Spleen (tissue), 11 donors: ENCODE data around the gene SPATA6L. TPM values are rescaled to one million over a fixed set of nuclear protein-coding genes. Genes with fewer than 3 reads are reported as not detected.

Source experiments
- DNase-seq: peaks from one replicate; pipeline ENCODE4 v3.0.0-alpha.2; 2020
- H3K27ac ChIP-seq, 8 donors: fragments of 200-600 bp; sonication (generic) in 7 of 8; 1 replicate in 4 of 8; 2 replicates in 4 of 8; pipeline versions ENCODE4 v1.5.0 to v1.8.0; 2016 to 2021; ENCODE audit warnings: inconsistent platforms in 4 of 8, mild to moderate bottlenecking in 4 of 8, moderate library complexity in 1 of 8
- H3K27me3 ChIP-seq, 7 donors: fragments of 200-600 bp; sonication (generic) in 6 of 7; replicated peaks in 1 of 7; 1 replicate in 4 of 7; 2 replicates in 3 of 7; pipeline versions ENCODE4 v1.5.0 to v1.8.0; 2016 to 2021; ENCODE audit warnings: inconsistent platforms in 3 of 7, mild to moderate bottlenecking in 1 of 7
- H3K36me3 ChIP-seq, 6 donors: fragments of 200-600 bp; sonication (generic) in 5 of 6; 1 replicate in 4 of 6; 2 replicates in 2 of 6; pipeline versions ENCODE4 v1.5.0 to v1.8.0; 2016 to 2021; ENCODE audit warnings: inconsistent platforms in 2 of 6
- H3K4me1 ChIP-seq, 6 donors: fragments of 200-600 bp; sonication (generic) in 5 of 6; 1 replicate in 3 of 6; 2 replicates in 3 of 6; pipeline versions ENCODE4 v1.5.0 to v1.8.0; 2016 to 2021; ENCODE audit warnings: inconsistent platforms in 3 of 6
- H3K4me3 ChIP-seq, 8 donors: fragments of 200-600 bp; sonication (generic) in 7 of 8; 1 replicate in 4 of 8; 2 replicates in 4 of 8; pipeline versions ENCODE4 v1.5.0 to v1.8.0; 2016 to 2021; ENCODE audit warnings: inconsistent platforms in 4 of 8, mild to moderate bottlenecking in 4 of 8, moderate library complexity in 2 of 8
- H3K9me3 ChIP-seq, 8 donors: fragments of 200-600 bp; sonication (generic) in 7 of 8; 1 replicate in 4 of 8; 2 replicates in 4 of 8; pipeline versions ENCODE4 v1.5.0 to v1.8.0; 2016 to 2021; ENCODE audit warnings: inconsistent platforms in 4 of 8
- CTCF ChIP-seq, 11 experiments: fragments of 200-600 bp in 7 of 11; fragments of 450-650 bp in 4 of 11; sonication (generic) in 4 of 11; IDR thresholded peaks in 8 of 11; conservative IDR thresholded peaks in 3 of 11; 1 replicate in 7 of 11; 2 replicates in 4 of 11; pipeline versions ENCODE4 v1.4.0 to v1.8.0; 2016 to 2021; ENCODE audit warnings: antibody characterized with exemption in 11 of 11, inconsistent platforms in 4 of 11, mild to moderate bottlenecking in 1 of 11
- POLR2A ChIP-seq, 3 donors: fragments of 450-650 bp; IDR thresholded peaks; one replicate each; pipeline ENCODE4 v1.5.1; 2017; ENCODE audit warnings: antibody characterized with exemption in 3 of 3, mild to moderate bottlenecking in 1 of 3
- POLR2AphosphoS5 ChIP-seq, 3 donors: sonication (generic); formaldehyde crosslinking; IDR thresholded peaks; one replicate each; pipeline ENCODE4 v1.5.1; 2017; ENCODE audit warnings: antibody characterized with exemption in 3 of 3
- WGBS, 5 donors: extraction: QIAGEN DNeasy Blood & Tissue Kit in 3 of 5; methylation state at CpG; one replicate each; pipeline versions ENCODE4 v1.1.5 to v1.1.7; 2013 to 2018; 5-methylcytosine and 5-hydroxymethylcytosine counted together
- intact Hi-C: fragments of 100-400 bp; cut with DNase I; formaldehyde crosslinking; loops from one replicate; pipeline ENCODE4 v1.15.0; 2023; ENCODE audit warnings: low total_unique reads
- polyA plus RNA-seq, 3 donors: library from polyadenylated mRNA; stranded (reverse); fragments of 200-250 nt; gene quantifications; one replicate each; pipeline ENCODE4 v1.2.1, GENCODE V29; 2013
- total RNA-seq, 7 donors: library from RNA; depleted of rRNA in 3 of 7; stranded (reverse); fragments of >200 nt in 3 of 7; fragmentation: NEBNext Ultra II Directional in 4 of 7; extraction: Animal tissue kit (Norgen Biotek cat#: 25700) in 4 of 7; gene quantifications; one replicate each; pipeline versions ENCODE4 v1.1.0 to v1.2.1, GENCODE V29; 2016 to 2021
- donor health status: healthy with polysubstance abuse.
- donor health status: DM: no; HTN: no; CAD: no; lungs with moderate emphysema.
- donor health status: DM: no; HTN: no; CAD: no.
- donor health status: Bipolar disorder and iron deficiency.
- donor health status: healthy.
- donor health status: DM: no; HTN: no; CAD: no.
- donor health status: DM: yes; HTN: yes; CAD: no.

The SPATA6L gene
- total and polyA plus RNA-seq, 10 donors: 0.32 to 5.7 (median 1.1) TPM

GRCh38 chr9:4665357-4665756, 923 bp downstream of the SPATA6L start:
- H3K4me1 ChIP-seq: peaks cover 27 to 61% (median 51%) of the 10 kb centered on the region in 6 donors
- 79 to 91% (median 88%) methylated on average over 2 of the region's 2 CpGs for WGBS, 5 donors
- H3K36me3 ChIP-seq: no peaks in the 10 kb centered on the region
- DNase-seq: no peak
- peak overlapping the region in 2 of 8 donors; percentile 8 to 21 for H3K27ac ChIP-seq
- H3K4me3 ChIP-seq: peak overlapping the region in 1 of 8 donors; percentile 68
- intact Hi-C loops: loop anchor here (10.0 kb wide), 1 partner anchor 319 kb away; the partner anchor contains the start of gene JAK2
- no peaks in the 10 kb centered on the region for H3K9me3 ChIP-seq
- peaks cover 0 to 9% (median 0%) of the 10 kb centered on the region in 7 donors for H3K27me3 ChIP-seq
- no peak for TF ChIP-seq POLR2A (IDR thresholded peaks at IDR 0.05)
- no peak for TF ChIP-seq CTCF (IDR thresholded peaks at IDR 0.05 in 8 of 11, conservative IDR thresholded peaks at IDR 0.05 in 3 of 11)
- no peak for TF ChIP-seq POLR2AphosphoS5 (IDR thresholded peaks at IDR 0.05)

- H3K27ac ChIP-seq: peak overlapping the region in 1 of 8 donors; percentile 21
- 86 to 96% (median 92%) methylated on average over 3 of the region's 3 CpGs for WGBS, 5 donors
- H3K4me1 ChIP-seq: peaks cover 27 to 61% (median 51%) of the 10 kb centered on the region in 6 donors
- no peak for TF ChIP-seq POLR2AphosphoS5 (IDR thresholded peaks at IDR 0.05)
- no peak for TF ChIP-seq CTCF (IDR thresholded peaks at IDR 0.05 in 8 of 11, conservative IDR thresholded peaks at IDR 0.05 in 3 of 11)
- no peak for TF ChIP-seq POLR2A (IDR thresholded peaks at IDR 0.05)
- no peaks in the 10 kb centered on the region for H3K36me3 ChIP-seq
- no peak for DNase-seq
- peaks cover 0 to 1% (median 0%) of the 10 kb centered on the region in 7 donors for H3K27me3 ChIP-seq
- intact Hi-C loops: loop anchor here (10.0 kb wide), 1 partner anchor 321 kb away; the partner anchor contains the start of gene JAK2
- peak overlapping the region in 2 of 8 donors; percentile 16 to 71 for H3K4me3 ChIP-seq
- H3K9me3 ChIP-seq: no peaks in the 10 kb centered on the region
Observed at GRCh38 chr9:4663956-4664355, 2.3 kb downstream of the SPATA6L start.

GRCh38 chr9:4662989-4663792, 3.1 kb downstream of the SPATA6L start:
- Histone ChIP-seq H3K27ac (peak overlapping the region in 6 of 8 donors; percentile 85 to 95 (median 90)), H3K4me1 (peaks cover 27 to 61% (median 51%) of the 10 kb centered on the region in 6 donors), H3K27me3 (no peaks in the 10 kb centered on the region), H3K4me3 (peak overlapping the region; percentile 66 to 95 (median 77)), H3K9me3 (no peaks in the 10 kb centered on the region), H3K36me3 (no peaks in the 10 kb centered on the region)
- TF ChIP-seq POLR2A (IDR thresholded peaks at IDR 0.05): no peak
- no peak for TF ChIP-seq POLR2AphosphoS5 (IDR thresholded peaks at IDR 0.05)
- TF ChIP-seq CTCF (IDR thresholded peaks at IDR 0.05 in 8 of 11, conservative IDR thresholded peaks at IDR 0.05 in 3 of 11): no peak
- 70 to 78% (median 73%) methylated on average over 5 to 13 of the region's 13 CpGs for WGBS, 5 donors
- intact Hi-C loops: loop anchor here (10.0 kb wide), 1 partner anchor 322 kb away; the partner anchor contains the start of gene JAK2
- no peak for DNase-seq
